Posterior vena cava (tissue), 2 donors: ENCODE measurements around the gene TET2. TPM values are rescaled to one million over a fixed set of nuclear protein-coding genes. Genes with fewer than 3 reads are reported as not detected.

ENCODE experiments used
- DNase-seq: peaks from one replicate; pipeline ENCODE4 v3.0.0-alpha.2; 2020; ENCODE audit warnings: low spot score
- intact Hi-C, 2 donors: fragments of 100-400 bp; cut with DNase I; formaldehyde crosslinking; loops; one replicate each; pipeline versions ENCODE4 v1.14.1 to v1.14.2; 2022 to 2023
- long read RNA-seq, 2 donors: library from polyadenylated mRNA; unstranded; transcript quantifications; one replicate each; pipeline ENCODE4 v2.0.0, GENCODE V29; 2020 to 2021
- total RNA-seq, 2 donors: library from RNA; stranded (reverse); fragmentation: NEBNext Ultra II Directional; extraction: Animal tissue kit (Norgen Biotek cat#: 25700); gene quantifications; one replicate each; pipeline ENCODE4 v1.2.1, GENCODE V29; 2021
- donor health status: DM: yes; HTN: yes; CAD: no.
- donor health status: DM: yes; HTN: yes; CAD: no.

The TET2 gene
- total RNA-seq = 10 to 100 TPM; 21.3 to 25.9 TPM
- long read RNA-seq, donor 1, partial matches to known transcripts = 0 of 6 reads
- long read RNA-seq, donor 1, other reads (novel, unspliced or antisense) = 6 of 6 reads
- long read RNA-seq, donor 2, partial matches to known transcripts = 15 of 19 reads
- long read RNA-seq, donor 2, other reads (novel, unspliced or antisense) = 4 of 19 reads

DNA sequence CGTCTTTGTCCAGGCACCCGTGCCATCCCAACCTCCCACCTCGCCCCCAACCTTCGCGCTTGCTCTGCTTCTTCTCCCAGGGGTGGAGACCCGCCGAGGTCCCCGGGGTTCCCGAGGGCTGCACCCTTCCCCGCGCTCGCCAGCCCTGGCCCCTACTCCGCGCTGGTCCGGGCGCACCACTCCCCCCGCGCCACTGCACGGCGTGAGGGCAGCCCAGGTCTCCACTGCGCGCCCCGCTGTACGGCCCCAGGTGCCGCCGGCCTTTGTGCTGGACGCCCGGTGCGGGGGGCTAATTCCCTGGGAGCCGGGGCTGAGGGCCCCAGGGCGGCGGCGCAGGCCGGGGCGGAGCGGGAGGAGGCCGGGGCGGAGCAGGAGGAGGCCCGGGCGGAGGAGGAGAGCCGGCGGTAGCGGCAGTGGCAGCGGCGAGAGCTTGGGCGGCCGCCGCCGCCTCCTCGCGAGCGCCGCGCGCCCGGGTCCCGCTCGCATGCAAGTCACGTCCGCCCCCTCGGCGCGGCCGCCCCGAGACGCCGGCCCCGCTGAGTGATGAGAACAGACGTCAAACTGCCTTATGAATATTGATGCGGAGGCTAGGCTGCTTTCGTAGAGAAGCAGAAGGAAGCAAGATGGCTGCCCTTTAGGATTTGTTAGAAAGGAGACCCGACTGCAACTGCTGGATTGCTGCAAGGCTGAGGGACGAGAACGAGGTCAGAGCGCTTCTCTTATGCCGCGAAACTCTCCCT lies at the start of gene TET2:
Gene TET2, plus strand, starts transcription at position 601 of the 740 bp plus-strand sequence. CDS start 87,067 bp downstream, outside the sequence.
- peak; percentile 93 for DNase-seq
- intact Hi-C loops = loop anchor here in 1 of 2 donors (5.0 kb wide), 1 partner anchor 326 kb away; the partner anchor contains the start of gene PPA2

DNA sequence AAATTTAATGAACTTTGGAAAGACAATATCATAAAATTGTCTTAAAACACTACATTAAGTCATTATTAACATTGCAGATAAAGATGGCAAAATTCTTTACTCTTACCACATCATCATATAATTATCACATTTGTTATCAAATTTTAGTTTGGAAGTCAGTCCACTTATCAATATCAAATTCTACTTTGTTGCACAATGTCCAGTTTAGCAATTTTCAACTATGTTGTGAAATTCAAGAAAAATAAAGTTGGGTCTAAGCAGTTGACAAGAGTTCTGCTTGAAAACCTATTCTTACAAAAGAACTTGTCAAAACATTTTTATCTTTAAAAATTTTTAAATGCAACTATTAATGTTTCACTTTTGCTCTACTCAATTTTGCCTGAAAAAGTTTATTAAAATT lies 44.7 kb upstream of the TET2 start:
- intact Hi-C loops = no loop called here
- DNase-seq = no peak

DNA sequence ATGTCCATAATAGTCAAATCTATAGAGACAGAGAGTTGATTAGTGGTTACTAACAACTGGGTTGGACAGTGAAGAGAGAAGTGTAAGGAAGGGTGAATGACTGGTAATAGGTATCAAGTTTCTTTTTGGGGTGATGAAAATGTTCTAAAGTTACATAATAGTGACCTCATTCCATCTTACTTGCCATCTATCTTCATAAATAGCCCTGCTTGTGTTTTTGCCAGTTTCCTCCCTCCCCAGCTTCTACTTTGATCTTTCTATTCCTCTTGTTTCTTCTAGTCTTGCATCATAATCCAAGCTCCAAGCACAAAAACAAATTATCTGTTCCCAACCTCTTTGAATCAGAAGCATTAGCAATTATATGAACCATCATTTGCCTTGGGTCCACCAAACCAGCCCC lies 40.2 kb upstream of the TET2 start:
- no peak for DNase-seq
- intact Hi-C loops = no loop called here

DNA sequence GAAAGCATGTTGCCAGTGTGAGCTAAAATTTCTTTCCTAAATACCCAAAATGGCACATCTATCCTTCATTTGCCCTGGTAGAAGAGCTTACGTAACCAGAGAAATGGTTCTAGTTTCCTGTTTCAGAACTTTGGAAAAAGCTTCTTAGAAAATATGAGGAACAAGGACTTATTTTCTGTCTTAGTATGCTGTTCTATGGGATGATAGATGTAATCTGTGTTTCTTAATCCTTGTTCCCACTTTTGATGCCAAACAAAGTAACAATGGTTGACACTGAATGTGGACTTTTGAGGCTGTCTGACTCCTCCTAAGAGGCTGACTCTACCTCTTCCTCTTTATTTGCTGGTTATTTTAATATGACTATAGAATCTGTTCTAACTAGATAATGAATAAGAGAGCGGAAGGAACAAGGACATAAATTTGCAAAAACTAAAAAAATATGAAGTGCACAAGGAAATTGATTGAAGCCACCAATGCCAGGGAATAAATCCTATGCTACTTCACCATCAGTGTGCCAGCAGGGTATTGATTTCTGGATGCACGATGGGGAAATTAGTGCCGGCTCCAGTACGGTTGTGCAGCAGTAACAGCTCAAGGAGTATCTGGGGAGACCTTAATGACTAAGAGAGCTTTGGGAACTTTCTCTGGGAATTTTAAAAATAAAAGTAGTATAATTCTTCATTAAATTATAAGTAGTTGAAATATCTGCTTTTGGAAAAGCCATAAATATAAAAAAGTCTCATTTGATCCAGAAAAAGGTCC lies 39.4 kb upstream of the TET2 start:
- intact Hi-C loops = no loop called here
- no peak for DNase-seq

DNA sequence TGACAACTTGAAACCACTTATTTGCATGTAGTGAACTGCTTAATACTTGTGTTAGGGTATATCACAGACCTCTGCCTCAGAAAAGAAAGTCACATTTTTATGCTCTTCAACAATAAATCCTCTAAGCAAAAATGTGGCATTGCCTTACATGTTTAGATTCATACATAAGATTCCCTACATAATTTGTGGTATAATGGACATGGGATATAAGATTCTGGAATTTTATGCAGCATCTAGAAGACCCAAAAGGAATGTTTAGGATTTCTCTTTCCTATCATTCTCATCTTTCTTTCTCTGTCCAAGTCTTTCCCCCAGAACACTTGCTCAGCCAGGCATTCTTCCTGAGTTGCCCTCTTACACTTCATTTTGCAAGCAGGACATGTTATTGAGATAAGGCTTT lies 37.7 kb upstream of the TET2 start:
- intact Hi-C loops = no loop called here
- DNase-seq = no peak

DNA sequence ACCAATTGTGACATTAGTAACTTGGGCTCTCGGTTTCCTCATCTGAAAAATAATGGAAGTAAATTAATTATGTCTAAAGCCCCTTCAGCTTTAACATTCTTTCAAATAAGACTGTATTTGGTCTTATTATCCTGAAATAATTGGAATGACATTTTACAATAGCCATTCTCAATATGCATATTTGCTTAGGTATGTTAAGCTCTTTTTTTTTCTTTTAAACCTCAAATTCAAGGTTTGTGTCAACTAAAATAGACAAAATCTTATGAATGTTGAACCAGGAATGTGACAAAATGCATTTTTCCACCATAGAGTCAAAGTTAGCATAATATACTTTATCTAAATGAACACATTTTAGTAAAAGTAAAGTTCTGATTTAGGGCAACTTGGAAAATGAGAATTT lies 34.4 kb upstream of the TET2 start:
- intact Hi-C loops = no loop called here
- no peak for DNase-seq

DNA sequence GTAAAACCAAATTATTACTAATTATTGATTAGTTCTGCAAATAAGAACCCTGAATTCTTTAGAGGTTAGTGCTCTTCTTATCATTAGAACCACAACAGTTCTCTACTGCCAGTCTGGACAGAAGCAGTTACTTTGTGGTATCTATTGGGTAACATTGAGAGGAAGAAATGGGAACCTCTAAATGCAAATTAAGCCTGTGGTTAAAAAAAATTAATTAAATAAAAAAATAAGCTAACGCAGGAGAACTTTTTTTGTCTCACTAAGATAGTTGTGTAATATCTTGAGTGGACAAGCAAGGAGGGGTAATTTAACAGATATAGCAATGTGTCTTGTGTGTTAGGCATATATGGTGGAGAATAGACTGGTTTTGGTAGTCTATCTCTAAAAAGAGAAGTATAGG lies 32.9 kb upstream of the TET2 start:
- intact Hi-C loops = no loop called here
- no peak for DNase-seq

DNA sequence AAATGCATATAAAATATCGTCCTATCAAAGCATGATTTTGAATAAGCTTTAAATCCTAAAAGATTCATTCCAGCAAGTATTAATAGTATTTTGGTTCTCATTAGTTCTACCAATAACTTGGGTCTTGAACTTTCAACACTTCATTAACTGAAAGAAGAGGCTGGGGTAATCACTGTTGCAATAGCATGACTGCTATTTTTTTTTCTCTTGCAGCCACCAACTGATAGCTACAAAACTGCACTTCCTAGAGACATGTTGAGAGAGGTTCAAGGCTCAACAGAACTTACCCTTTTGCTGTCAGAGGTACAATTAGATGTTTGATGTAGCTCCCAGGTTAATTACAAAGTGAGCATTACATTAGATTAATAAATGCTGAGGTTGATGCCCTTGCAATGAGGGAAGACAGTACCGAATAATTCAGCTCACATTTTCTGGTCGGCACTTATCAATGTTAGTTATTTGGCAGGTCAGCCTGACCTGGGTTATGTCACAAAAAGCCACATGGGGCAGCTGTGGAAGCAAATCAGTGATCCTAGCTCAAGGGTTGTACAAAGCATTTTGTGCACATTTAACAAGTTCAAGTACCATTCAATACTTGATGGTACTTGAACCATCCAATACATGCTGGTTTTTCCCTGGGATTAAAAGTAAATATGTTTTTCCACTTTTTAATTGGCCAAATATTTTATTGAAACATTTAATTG lies 29.9 kb upstream of the TET2 start:
- intact Hi-C loops = no loop called here
- no peak for DNase-seq

DNA sequence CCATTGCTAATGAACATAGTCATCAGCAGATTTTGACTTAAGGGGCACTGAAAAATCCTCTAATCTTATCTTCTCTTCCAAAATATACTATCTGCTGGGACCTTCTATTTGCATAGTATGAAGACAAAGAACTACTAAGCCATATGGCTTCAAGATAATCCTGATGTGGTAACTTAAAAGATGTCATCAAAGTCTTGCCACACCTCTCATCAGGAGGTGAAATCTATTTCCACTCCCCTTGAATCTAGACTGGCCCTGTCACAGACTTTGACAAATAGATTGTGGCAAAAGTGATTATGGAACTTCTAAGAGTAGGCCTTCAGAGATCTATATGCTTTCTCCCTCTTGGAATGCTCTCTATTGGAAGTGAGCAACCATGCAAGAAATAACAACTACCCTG lies 27.3 kb upstream of the TET2 start:
- DNase-seq = no peak
- intact Hi-C loops = no loop called here

DNA sequence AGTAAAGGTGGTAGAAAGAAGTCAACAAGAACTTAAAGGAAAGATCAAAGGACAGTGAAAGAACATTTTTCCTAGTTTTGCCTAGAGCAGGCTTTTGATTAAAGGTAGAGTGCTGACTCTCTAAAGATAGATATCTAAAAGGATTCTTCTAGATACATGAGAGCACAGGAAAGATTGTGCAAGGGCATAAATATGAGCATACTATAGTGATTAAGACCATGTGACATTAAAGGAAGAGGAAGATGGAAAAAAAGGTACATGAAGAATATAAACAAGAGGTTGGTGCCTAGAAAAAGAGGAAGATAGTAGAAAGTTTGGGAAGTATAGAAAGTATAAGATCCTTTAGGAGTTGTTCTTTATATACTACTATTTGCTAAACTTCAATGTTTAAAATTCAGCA lies 26.1 kb upstream of the TET2 start:
- intact Hi-C loops = no loop called here

DNA sequence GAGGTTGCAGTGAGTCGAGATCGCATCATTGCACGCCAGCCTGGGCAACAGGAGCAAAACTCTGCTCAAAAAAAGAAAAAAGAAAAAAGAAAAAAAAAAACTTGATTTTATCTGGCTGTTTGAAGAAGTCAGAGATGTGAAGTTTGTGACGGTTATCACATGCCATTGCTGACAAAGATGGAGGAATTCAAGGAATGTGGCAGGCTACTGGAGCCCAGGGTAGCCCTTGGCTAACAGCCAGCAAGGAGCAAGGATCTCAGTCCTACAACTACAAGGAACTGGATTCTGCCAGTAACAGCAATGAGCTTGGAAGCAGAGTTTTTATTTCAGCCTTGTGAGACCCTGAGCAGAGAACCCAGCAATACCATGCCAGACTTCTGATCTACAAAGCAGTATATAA lies 24.3 kb upstream of the TET2 start:
- intact Hi-C loops = no loop called here

More for the DNA sequence above, 26.1 kb upstream of the TET2 start:
- DNase-seq = no peak

DNA sequence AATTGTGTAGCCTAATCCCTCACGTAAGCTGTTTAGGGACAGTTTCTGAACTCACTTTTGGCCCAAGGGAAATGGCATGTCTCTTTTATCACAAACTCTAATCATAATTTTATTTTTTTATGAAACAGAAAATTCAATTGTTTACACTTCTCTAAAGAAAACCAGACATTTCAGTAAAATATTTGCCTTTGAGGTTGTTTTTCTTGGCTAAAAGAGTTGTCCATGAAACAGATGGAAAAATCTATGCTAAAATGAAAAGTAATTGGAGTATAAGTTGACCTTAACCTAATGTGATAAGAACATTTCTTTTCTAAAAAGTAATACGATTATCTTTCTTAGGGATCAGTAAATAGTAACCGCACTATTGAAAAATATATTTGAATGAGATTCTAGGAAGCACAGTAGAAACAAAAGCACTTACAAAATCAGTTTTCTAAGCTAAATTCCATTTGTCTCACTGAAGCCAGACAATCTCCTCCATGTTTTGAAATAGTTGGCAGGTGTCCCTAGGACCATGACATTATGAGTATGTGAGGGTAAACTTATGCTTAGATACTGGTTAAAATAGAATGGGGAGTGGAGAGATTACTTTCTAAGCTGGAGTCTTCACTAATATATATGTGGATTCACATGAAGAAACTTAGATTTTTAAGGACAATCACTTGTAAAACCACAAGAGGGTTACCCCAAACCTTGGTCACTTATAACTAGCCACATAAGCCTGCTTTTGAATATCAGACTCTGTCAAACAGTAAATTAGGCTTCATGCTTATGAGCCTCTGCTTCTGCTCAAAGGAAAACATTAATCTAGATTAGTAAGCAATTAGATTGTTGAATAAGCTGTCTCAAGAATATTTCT lies 20.1 kb upstream of the TET2 start:
- intact Hi-C loops = no loop called here
- DNase-seq = no peak

More for the DNA sequence above, 24.3 kb upstream of the TET2 start:
- DNase-seq = no peak

DNA sequence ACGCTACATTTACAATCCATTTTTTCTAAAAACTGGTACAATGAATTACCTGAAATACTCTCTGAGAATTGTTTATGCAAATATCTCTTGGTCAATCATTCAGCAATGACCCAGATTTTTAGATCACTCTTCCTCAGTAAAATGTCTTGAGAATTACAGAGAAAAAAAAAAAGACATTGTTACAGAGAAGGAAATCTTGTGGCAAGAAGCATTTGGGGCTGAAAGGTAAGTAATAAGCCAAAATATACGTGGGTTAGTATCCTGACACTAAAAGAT lies 19.6 kb upstream of the TET2 start:
- intact Hi-C loops = no loop called here
- no peak for DNase-seq

DNA sequence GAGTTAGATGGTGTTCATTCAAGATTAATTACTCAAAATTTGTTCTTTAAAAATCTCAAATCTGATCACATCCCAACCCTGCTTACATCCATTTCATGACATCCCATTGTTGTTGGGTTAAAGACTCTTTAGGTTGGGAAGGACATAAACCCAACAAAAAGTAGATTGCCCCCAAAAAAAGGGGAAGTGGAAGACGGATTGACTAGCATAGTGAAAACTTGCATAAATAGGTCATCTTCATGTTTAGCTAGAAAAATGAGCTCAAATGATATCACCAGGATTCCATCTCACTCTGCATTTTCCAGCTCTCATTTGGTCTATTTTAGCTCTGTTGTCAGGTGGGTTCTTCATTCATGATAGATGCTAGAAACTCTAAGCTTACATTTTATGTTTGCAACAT lies 18.5 kb upstream of the TET2 start:
- no peak for DNase-seq
- intact Hi-C loops = no loop called here

DNA sequence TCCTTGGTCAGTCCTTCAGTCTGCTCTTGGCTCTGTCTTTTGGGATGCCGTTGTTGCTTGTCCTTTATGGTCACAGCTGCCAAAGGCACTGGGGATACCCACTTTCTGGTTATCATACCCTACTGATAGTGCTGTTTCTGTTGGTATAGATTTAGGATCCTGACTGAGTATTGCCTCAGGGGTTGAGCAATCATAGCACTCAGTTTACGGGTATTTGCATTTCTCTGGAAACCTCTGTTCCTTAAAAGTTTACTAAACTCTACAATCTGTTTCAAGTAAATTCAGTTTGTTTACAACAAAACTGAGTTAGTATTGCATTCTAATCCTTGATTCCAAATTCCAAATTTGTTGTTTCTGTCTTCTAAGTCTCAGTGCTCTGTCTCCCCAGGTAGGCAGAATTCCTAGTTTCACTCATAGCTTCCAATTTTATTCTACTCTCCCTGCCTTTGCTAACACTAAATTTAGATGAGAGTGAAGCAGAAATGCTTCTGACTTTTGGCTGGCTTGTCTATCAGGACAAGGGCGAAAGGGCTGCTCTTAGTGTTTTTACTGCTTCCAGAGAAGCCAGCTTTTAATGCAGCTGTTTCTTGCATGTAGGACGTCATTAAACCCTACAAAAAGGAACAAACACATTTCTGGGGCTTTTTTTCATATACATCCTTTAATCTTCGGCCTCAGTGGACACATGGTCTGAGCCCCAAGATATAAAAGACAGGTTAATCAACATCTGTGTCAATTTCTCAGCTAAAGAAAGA lies 17.2 kb upstream of the TET2 start:
- intact Hi-C loops = no loop called here
- DNase-seq = no peak

DNA sequence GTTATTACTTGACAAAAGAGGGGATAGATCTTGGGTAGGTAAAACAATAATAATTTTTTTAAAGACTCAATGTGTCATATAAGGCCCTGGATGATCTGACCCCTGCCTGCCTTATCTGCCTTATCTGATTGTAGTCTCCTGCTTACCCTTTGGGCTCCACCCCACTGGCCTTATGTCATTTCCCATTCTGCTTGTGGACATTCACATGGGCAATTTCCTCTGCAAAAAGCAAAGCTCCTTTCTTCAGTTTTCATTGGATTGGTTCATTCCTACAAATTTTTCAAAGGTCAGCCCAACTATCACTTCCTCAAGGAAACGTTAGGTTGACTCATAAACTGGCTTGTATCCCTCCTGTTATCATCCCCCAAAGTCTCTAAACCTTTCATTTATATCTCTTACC lies 15.7 kb upstream of the TET2 start:
- DNase-seq = no peak
- intact Hi-C loops = no loop called here

DNA sequence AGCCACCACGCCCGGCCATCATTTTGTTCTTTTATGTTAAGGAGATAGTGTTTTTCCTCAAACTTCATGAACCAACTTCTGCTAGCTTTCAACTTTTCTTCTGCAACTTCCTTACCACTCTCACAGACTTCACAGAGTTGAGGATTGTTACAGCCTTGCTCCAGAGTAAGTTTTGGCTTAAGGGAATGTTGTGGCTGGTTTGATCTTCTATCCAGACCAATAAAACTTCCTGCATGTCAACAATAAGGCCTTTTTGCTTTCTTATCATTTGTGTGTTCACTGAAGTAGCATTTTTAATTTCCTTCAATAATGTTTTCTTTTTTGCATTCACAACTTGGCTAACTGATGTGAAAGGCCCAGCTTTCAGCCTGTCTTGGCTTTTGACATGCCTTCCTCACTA lies 12.7 kb upstream of the TET2 start:
- no peak for DNase-seq
- intact Hi-C loops = no loop called here

DNA sequence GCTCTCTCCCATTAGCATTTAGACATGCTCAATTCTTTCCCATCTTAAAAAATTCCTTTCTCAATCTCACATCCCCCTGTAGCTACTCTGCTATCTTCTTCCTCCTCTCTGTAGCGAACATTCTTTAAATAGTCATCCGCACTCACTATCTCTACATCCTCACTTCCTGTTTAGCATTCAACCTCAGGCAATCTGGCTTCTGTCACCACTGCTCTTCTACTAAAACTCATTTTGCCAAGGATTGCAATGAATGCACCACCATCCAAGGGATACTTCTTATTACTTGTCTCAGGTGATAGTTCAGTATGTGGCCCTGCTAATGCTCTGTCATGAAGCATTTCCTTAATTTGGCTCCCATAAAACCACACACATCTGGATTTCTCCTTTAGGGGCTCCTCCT lies 10.9 kb upstream of the TET2 start:
- intact Hi-C loops = no loop called here
- DNase-seq = no peak
